Measurements from ENCODE around the gene RBM22. TPM values are rescaled to one million over a fixed set of nuclear protein-coding genes. Genes with fewer than 3 reads are reported as not detected.

Gene RBM22
- total RNA-seq, 4 donors from 2014 or later, result 24.7 to 41.6 (median 33.2) TPM

- Histone ChIP-seq H3K27ac (peak overlapping the region; percentile 88 to 97 (median 92)), H3K9me3 (no peaks in the 10 kb centered on the region), H3K4me1 (peaks cover 0 to 100% (median 86%) of the 10 kb centered on the region in 4 donors), H3K4me3 (peak overlapping the region in 3 of 4 donors; percentile 1 to 52 (median 8)), H3K27me3 (no peaks in the 10 kb centered on the region), H3K36me3 (peaks cover 0 to under 1% (median 0%) of the 10 kb centered on the region in 3 donors)
- WGBS, 2 donors, result 68 to 73% methylated on average over 12 of the region's 12 CpGs
- DNase-seq (ENCODE audit: low spot score in 2 of 2), result no peak
- no peak for TF ChIP-seq POLR2A (IDR thresholded peaks at IDR 0.05)
- no peak for TF ChIP-seq EP300 (IDR thresholded peaks at IDR 0.05)
- TF ChIP-seq, protein P1, sequence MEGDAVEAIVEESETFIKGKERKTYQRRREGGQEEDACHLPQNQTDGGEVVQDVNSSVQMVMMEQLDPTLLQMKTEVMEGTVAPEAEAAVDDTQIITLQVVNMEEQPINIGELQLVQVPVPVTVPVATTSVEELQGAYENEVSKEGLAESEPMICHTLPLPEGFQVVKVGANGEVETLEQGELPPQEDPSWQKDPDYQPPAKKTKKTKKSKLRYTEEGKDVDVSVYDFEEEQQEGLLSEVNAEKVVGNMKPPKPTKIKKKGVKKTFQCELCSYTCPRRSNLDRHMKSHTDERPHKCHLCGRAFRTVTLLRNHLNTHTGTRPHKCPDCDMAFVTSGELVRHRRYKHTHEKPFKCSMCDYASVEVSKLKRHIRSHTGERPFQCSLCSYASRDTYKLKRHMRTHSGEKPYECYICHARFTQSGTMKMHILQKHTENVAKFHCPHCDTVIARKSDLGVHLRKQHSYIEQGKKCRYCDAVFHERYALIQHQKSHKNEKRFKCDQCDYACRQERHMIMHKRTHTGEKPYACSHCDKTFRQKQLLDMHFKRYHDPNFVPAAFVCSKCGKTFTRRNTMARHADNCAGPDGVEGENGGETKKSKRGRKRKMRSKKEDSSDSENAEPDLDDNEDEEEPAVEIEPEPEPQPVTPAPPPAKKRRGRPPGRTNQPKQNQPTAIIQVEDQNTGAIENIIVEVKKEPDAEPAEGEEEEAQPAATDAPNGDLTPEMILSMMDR (IDR thresholded peaks at IDR 0.05), result no peak
Measured at GRCh38 chr5:150642991-150643710, 57.7 kb downstream of the RBM22 start.

DNA sequence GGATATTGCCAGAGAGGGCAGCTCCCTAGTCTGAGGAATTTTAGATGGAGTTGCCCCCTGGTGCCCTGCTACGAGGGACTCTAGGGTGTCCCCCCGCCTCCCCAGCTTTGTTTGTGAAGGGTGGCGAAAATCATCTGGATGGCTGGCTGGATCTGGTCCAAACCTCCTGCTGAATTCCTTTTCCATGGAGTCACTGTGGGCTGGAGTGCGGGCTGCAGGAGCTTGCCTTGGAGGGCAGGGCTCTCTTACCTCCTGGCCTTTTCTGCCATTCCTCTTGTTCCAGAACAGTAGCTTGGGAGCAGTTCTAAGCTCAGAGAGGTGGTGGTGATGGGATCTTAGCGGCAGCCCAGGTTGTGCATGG, 58.3 kb downstream of the RBM22 start:
- Histone ChIP-seq H3K36me3 (no peaks in the 10 kb centered on the region), H3K4me1 (peaks cover 0 to 100% (median 85%) of the 10 kb centered on the region in 4 donors), H3K27ac (peak overlapping the region; percentile 88 to 97 (median 92)), H3K9me3 (no peaks in the 10 kb centered on the region), H3K27me3 (no peaks in the 10 kb centered on the region), H3K4me3 (peak overlapping the region in 2 of 4 donors; percentile 8 to 52)
- WGBS, 2 donors, result 5 to 16% methylated on average over 3 to 5 of the region's 5 CpGs
- TF ChIP-seq EP300 (IDR thresholded peaks at IDR 0.05) (peak in 1 of 2 donors; percentile 57), POLR2A (IDR thresholded peaks at IDR 0.05) (peak in 1 of 2 donors; percentile 27)
- TF ChIP-seq, protein P1 (IDR thresholded peaks at IDR 0.05), result no peak
- peak; percentile 76 to 88 for DNase-seq (ENCODE audit: low spot score in 2 of 2)

DNA sequence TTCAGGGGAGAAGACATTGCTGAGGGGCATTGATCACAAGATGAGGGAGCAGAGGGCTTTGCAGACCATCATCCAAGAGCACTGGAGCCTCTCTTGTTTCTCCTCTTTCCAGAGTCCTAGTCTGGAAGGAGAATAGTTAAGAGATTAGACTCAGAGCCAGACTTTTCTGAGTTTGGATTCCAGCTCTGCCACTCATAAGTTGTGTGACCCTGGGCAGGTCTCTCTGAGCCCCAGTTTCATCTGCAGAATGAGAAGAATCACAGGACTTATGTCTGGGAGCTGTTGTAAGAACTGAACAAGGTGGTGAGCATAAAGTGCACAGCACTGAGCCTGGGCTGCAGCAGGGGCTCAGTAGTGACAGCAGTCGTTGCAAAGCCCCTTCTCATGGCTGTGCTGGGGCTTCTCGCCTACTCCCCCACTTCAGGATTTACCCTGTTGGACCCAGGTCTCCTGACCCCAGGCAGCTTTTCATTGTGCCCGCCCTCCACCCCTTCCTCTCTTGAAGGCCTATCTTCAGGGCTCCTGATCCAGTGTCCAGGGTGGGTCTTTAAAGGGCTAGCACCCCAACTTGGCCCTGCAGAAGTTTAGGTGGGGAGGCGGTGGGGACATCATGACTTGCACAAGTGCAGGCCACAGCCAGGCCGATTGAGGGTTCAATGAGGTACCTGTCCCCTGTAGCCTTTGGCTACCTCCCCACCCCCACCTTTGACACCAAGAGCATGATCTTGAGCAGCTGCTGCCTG, 58.9 kb downstream of the RBM22 start:
- DNase-seq (ENCODE audit: low spot score in 2 of 2), result no peak
- no peaks in the 10 kb centered on the region for H3K9me3 ChIP-seq
- H3K4me1 ChIP-seq, result peaks cover 0 to 100% (median 85%) of the 10 kb centered on the region in 4 donors
- H3K4me3 ChIP-seq, result peak overlapping the region in 1 of 4 donors; percentile 52
- TF ChIP-seq EP300 (IDR thresholded peaks at IDR 0.05), result no peak
- no peak for TF ChIP-seq POLR2A (IDR thresholded peaks at IDR 0.05)
- TF ChIP-seq, protein P1 (IDR thresholded peaks at IDR 0.05), result no peak
- H3K27me3 ChIP-seq, result no peaks in the 10 kb centered on the region
- H3K36me3 ChIP-seq, result no peaks in the 10 kb centered on the region
- peak overlapping the region; percentile 88 to 97 (median 92) for H3K27ac ChIP-seq
- 57 to 61% methylated on average over 5 of the region's 5 CpGs for WGBS, 2 donors

DNA sequence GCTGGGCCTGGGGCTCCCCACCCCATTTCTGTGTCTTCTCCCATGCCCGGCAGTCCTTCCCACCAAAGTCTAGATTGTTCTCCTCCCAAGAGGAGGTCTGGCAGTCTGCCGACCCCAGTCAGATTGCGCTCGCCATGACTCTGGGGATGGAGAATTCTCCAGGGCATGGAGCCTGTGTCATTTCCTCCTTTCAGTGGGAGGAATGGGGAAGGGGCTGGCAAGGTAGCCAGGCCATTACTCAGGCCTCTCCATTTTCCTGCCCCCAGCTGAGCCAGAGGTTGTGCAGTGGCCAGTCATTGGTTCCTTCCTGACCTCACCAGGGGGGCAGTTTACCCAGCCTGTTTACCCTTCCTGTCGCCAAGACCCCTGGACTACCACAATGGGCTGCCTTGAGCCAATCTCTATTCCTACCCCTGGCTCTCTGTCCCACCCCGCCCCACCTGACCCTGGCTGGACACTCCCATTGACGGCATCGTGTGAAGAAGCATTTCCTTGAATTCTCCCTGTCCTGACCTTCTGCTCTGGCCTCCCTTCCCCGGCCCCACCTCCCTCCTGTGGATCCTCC, 59.8 kb downstream of the RBM22 start:
- peaks cover 0 to 100% (median 90%) of the 10 kb centered on the region in 4 donors for H3K4me1 ChIP-seq
- peak in 1 of 2 donors; percentile 58 for DNase-seq (ENCODE audit: low spot score in 2 of 2)
- no peaks in the 10 kb centered on the region for H3K27me3 ChIP-seq
- H3K27ac ChIP-seq, result peak overlapping the region; percentile 88 to 97 (median 92)
- H3K4me3 ChIP-seq, result peak overlapping the region; percentile 0 to 52 (median 32)
- WGBS, 2 donors, result 30 to 39% methylated on average over 9 of the region's 9 CpGs
- TF ChIP-seq, protein P1 (IDR thresholded peaks at IDR 0.05), result no peak
- peak in 1 of 2 donors; percentile 15 for TF ChIP-seq EP300 (IDR thresholded peaks at IDR 0.05)
- TF ChIP-seq POLR2A (IDR thresholded peaks at IDR 0.05), result peak in 1 of 2 donors; percentile 35
- no peaks in the 10 kb centered on the region for H3K36me3 ChIP-seq
- H3K9me3 ChIP-seq, result no peaks in the 10 kb centered on the region

Other genes starting within 250 kb of the RBM22 start
- 100 to 1,000 TPM in 2 of 4 donors, 10 to 100 TPM in 2; 53.2 to 137 (median 104) TPM for gene NDST1, start 192.9 kb downstream of the RBM22 start, total RNA-seq
- 10 to 100 TPM; 58.4 to 71.5 (median 63.5) TPM for gene SYNPO, start 60.4 kb downstream of the RBM22 start, total RNA-seq
- gene MYOZ3, start 39.8 kb downstream of the RBM22 start, total RNA-seq, result 1 to 10 TPM in 3 of 4 donors, under 1 TPM in 1; 0.30 to 9.0 (median 4.6) TPM
- gene DCTN4, start 58.0 kb upstream of the RBM22 start, total RNA-seq, result 10 to 100 TPM; 38.0 to 80.2 (median 63.4) TPM
- gene SMIM3, start 77.7 kb upstream of the RBM22 start, total RNA-seq, result 10 to 100 TPM; 33.0 to 54.3 (median 38.3) TPM
- not detected for gene IRGM, start 145.5 kb upstream of the RBM22 start, total RNA-seq
- 10 to 100 TPM in 1 of 4 donors, 1 to 10 TPM in 3; 6.3 to 10.5 (median 7.8) TPM for gene ZNF300, start 203.9 kb upstream of the RBM22 start, total RNA-seq

Data from tibial nerve (tissue), 4 donors.